HepG2 (cell line): Measurements from ENCODE around the gene CAPN8. TPM values are rescaled to one million over a fixed set of nuclear protein-coding genes. Genes with fewer than 3 reads are reported as not detected.

ENCODE experiments used
- ATAC-seq: fragments of 200-7000 bp; cut with Tn5 transposase; 3 replicates; pipeline ENCODE4 v1.9.1; 2020; ENCODE audit warnings: mild to moderate bottlenecking, moderate library complexity
- BruUV-seq: library from RNA; stranded (reverse); fragments of 400-500 nt; replicated peaks from 2 replicates; lab custom pipeline; 2021; lab: Mats Ljungman, UMichigan
- CTCF ChIA-PET: fragments of 300-600 bp; formaldehyde crosslinking; extraction: SDS; loops from one replicate; lab custom pipeline; 2021; ENCODE audit warnings: low total read pairs, inconsistent platforms, low intra/inter-chr PET ratio; lab: Yijun Ruan, JAX
- POLR2A ChIA-PET: fragments of 350-600 bp; sonication (Branson Sonifier 250); formaldehyde crosslinking; loops from one replicate; lab custom pipeline; 2020; ENCODE audit warnings: antibody characterized with exemption, inconsistent platforms; lab: Yijun Ruan, JAX
- DNase-seq: peaks from one replicate; pipeline ENCODE4 v3.0.0-alpha.2; 2015; ENCODE audit warnings: low spot score
- FAIRE-seq: peaks from 3 replicates; lab custom pipeline; 2011; peaks lifted over from hg19 to GRCh38; lab: Jason Lieb, UNC
- H2AFZ ChIP-seq: one replicate; pipeline ENCODE4 v1.6.1; 2011; ENCODE audit warnings: low read length, inconsistent platforms
- H3K27ac ChIP-seq: fragments of 300-600 bp; 3 replicates; pipeline ENCODE4 v1.8.0; 2011; ENCODE audit warnings: mixed run types, mild to moderate bottlenecking, mixed read lengths, low read length, inconsistent platforms; ENCODE audit not compliant: insufficient read depth; ENCODE audit errors: extremely low read length
- H3K27me3 ChIP-seq, 2 experiments: fragments of 200-600 bp in 1 of 2; 2 replicates in 1 of 2; 3 replicates in 1 of 2; pipeline versions ENCODE4 v1.6.0 to v1.8.0; 2011; ENCODE audit warnings: low read length in 2 of 2, mild to moderate bottlenecking in 2 of 2, moderate library complexity in 2 of 2, inconsistent platforms in 1 of 2; ENCODE audit not compliant: insufficient read depth in 2 of 2, control insufficient read depth in 1 of 2
- H3K36me3 ChIP-seq, 2 experiments: fragments of 200-600 bp in 1 of 2; replicated peaks in 1 of 2; 2 replicates in 1 of 2; 3 replicates in 1 of 2; pipeline versions ENCODE4 v1.5.1 to v1.8.0; 2011; ENCODE audit warnings: low read length in 2 of 2, inconsistent platforms in 1 of 2; ENCODE audit not compliant: insufficient read depth in 2 of 2, control insufficient read depth in 1 of 2
- H3K4me1 ChIP-seq: 2 replicates; pipeline ENCODE4 v1.5.1; 2012; ENCODE audit warnings: low read length, inconsistent platforms; ENCODE audit not compliant: insufficient read depth
- H3K4me2 ChIP-seq: 2 replicates; pipeline ENCODE4 v1.6.0; 2011; ENCODE audit warnings: low read depth, low read length, inconsistent platforms
- H3K4me3 ChIP-seq, 3 experiments: fragments of 200-600 bp in 1 of 3; sonication (generic), shearing (Covaris generic) in 1 of 3; replicated peaks in 1 of 3; 2 replicates each; pipeline ENCODE4 v1.5.1; 2011 to 2016; ENCODE audit warnings: low read length in 3 of 3, inconsistent platforms in 2 of 3, low read depth in 2 of 3, mild to moderate bottlenecking in 2 of 3, control low read depth in 1 of 3, mixed read lengths in 1 of 3; ENCODE audit not compliant: insufficient read depth in 1 of 3
- H3K79me2 ChIP-seq: one replicate; pipeline ENCODE4 v1.6.1; 2011; ENCODE audit warnings: low read length, inconsistent platforms; ENCODE audit not compliant: insufficient read depth
- H3K9ac ChIP-seq: 2 replicates; pipeline ENCODE4 v1.6.0; 2011; ENCODE audit warnings: mild to moderate bottlenecking, low read depth, low read length, inconsistent platforms; ENCODE audit not compliant: insufficient read depth
- H3K9me3 ChIP-seq: 2 replicates; pipeline ENCODE4 v1.5.1; 2012; ENCODE audit warnings: mild to moderate bottlenecking, low read length
- H4K20me1 ChIP-seq: 2 replicates; pipeline ENCODE4 v1.6.0; 2011; ENCODE audit warnings: inconsistent platforms, mild to moderate bottlenecking, low read length, moderate library complexity; ENCODE audit not compliant: insufficient read depth
- CBX5 ChIP-seq: sonication (generic); formaldehyde crosslinking; IDR thresholded peaks from 2 replicates; pipeline ENCODE4 v1.4.0; 2020; ENCODE audit warnings: missing genetic modification reagents, borderline replicate concordance
- ELF3 ChIP-seq: IDR thresholded peaks from 2 replicates; pipeline ENCODE4 v1.6.1; 2016; ENCODE audit warnings: missing genetic modification reagents, missing compliant biosample characterization
- FOSL2 ChIP-seq: sonication (generic); formaldehyde crosslinking; IDR thresholded peaks from 2 replicates; pipeline ENCODE4 v1.4.0; 2020; ENCODE audit warnings: missing genetic modification reagents
- FOXO1 ChIP-seq: sonication (generic); formaldehyde crosslinking; IDR thresholded peaks from 2 replicates; pipeline ENCODE4 v1.4.0; 2020; ENCODE audit warnings: missing genetic modification reagents
- HMG20A ChIP-seq: IDR thresholded peaks from 2 replicates; pipeline ENCODE4 v1.6.1; 2016; ENCODE audit warnings: borderline replicate concordance
- KDM5B ChIP-seq: sonication (generic); formaldehyde crosslinking; IDR thresholded peaks from 2 replicates; pipeline ENCODE4 v1.4.0; 2020; ENCODE audit warnings: missing genetic modification reagents, mild to moderate bottlenecking, borderline replicate concordance
- KMT2B ChIP-seq: IDR thresholded peaks from 2 replicates; pipeline ENCODE4 v1.6.1; 2016; ENCODE audit warnings: missing genetic modification reagents, missing compliant biosample characterization
- MAFF ChIP-seq: IDR thresholded peaks from 2 replicates; pipeline ENCODE4 v1.6.1; 2011; ENCODE audit warnings: low read depth, low read length, improper control_type of control experiment
- MLLT10 ChIP-seq: sonication (generic); formaldehyde crosslinking; IDR thresholded peaks from 2 replicates; pipeline ENCODE4 v1.4.0; 2020; ENCODE audit warnings: missing genetic modification reagents
- MTF2 ChIP-seq: sonication (generic); formaldehyde crosslinking; IDR thresholded peaks from 2 replicates; pipeline ENCODE4 v1.5.0; 2020; ENCODE audit warnings: missing genetic modification reagents, borderline replicate concordance
- RAD21 ChIP-seq: fragments of 450-650 bp; formaldehyde crosslinking; IDR thresholded peaks from 2 replicates; pipeline ENCODE4 v1.5.0; 2020; ENCODE audit warnings: mild to moderate bottlenecking
- SIN3A ChIP-seq: IDR thresholded peaks from 2 replicates; pipeline ENCODE4 v1.6.1; 2011; ENCODE audit warnings: low read depth, mild to moderate bottlenecking, control low read depth, low read length, borderline replicate concordance
- SOX6 ChIP-seq, 2 experiments: fragments of 450-650 bp in 1 of 2; sonication (generic) in 1 of 2; formaldehyde crosslinking in 1 of 2; IDR thresholded peaks; 2 replicates each; pipeline versions ENCODE4 v1.4.0 to v1.6.1; 2017 to 2020; ENCODE audit warnings: antibody characterized with exemption in 1 of 2, mild to moderate bottlenecking in 1 of 2, missing genetic modification reagents in 1 of 2
- STAG1 ChIP-seq: sonication (generic); formaldehyde crosslinking; IDR thresholded peaks from 2 replicates; pipeline ENCODE4 v1.4.0; 2020; ENCODE audit warnings: missing genetic modification reagents
- ZKSCAN1 ChIP-seq: fragments of 150-350 bp; IDR thresholded peaks from 2 replicates; pipeline ENCODE4 v1.6.1; 2014; ENCODE audit warnings: low read length
- ZNF747 ChIP-seq: sonication (generic); formaldehyde crosslinking; IDR thresholded peaks from 2 replicates; pipeline ENCODE4 v1.8.1; 2023; ENCODE audit warnings: missing genetic modification reagents, mild to moderate bottlenecking, borderline replicate concordance
- ZNF841 ChIP-seq: sonication (generic); formaldehyde crosslinking; IDR thresholded peaks from 2 replicates; pipeline ENCODE4 v1.8.1; 2023; ENCODE audit warnings: missing genetic modification reagents, borderline replicate concordance
- WGBS: methylation state at CpG from one replicate; pipeline ENCODE4 v1.1.6; 2017; ENCODE audit warnings: low lambda C conversion rate; 5-methylcytosine and 5-hydroxymethylcytosine counted together
- in situ Hi-C: cut with HindIII; loops from 2 replicates; pipeline ENCODE4 v1.10.0; 2017; ENCODE audit warnings: low pct_unique_long_range_greater_than_20kb; ENCODE audit not compliant: extremely low pct_ligation_motif_present
- intact Hi-C: fragments of 100-400 bp; cut with micrococcal nuclease; formaldehyde crosslinking; loops from one replicate; pipeline ENCODE4 v1.10.0; 2022; ENCODE audit not compliant: unreplicated experiment
- polyA plus RNA-seq, 8 experiments: library from polyadenylated mRNA; depleted of rRNA in 3 of 8; stranded (reverse) in 7 of 8; unstranded in 1 of 8; fragments of >200 nt; fragmentation: Illumina TruSeq in 4 of 8; extraction: Trizol in 4 of 8; gene quantifications; 2 replicates each; pipeline versions ENCODE4 v1.2.1 to v1.2.3, GENCODE V29; 2011 to 2016; ENCODE audit warnings: low read depth in 4 of 8, missing spikeins in 1 of 8, mixed read lengths in 1 of 8; ENCODE audit not compliant: insufficient read depth in 1 of 8
- total RNA-seq, 5 experiments: library from RNA; depleted of rRNA; stranded (reverse); fragments of >200 nt; fragmentation: Illumina TruSeq; extraction: Trizol; gene quantifications; 2 replicates each; pipeline ENCODE4 v1.2.3, GENCODE V29; 2016; ENCODE audit warnings: low read depth in 1 of 5
- TF ChIP-seq, protein P1 (sequence below): sonication (generic); formaldehyde crosslinking; conservative IDR thresholded peaks from 2 replicates; pipeline ENCODE4 v1.8.0; 2022; ENCODE audit warnings: missing genetic modification reagents

CAPN8 gene
- total and polyA plus RNA-seq, 2 of the 13 experiments (the other 11 are each of a cell fraction or from before 2014, with no cell fraction given): 0.20 to 0.25 TPM

DNA sequence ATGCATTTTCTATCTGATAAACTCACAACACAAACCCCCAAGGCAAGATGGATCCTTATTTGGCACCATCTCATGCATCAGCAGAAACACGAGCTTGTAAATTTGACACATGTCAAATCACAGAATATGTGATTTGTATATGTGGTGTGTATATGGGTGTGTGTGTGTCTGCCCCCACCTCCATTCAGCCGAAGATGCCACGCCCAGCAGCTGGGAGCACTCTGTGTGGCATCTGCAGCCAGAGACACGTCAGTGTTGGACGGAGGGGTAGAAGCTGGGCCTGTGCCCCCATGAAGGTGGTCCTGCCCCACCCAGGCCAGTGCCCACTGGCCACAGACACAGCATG, 108.4 kb downstream of the CAPN8 start:
- POLR2A ChIA-PET: no interaction called here
- ATAC-seq (peak; percentile 35; the same call in 2 of the 3 replicates), DNase-seq (no peak), FAIRE-seq (no peak)
- no TSS peak for BruUV-seq
- CTCF ChIA-PET: interaction anchor here (1.1 to 4.0 kb wide), 5 partner anchors 66 to 139 kb away, joined by 3 to 34 read pairs (median 5); no protein-coding TSS in a partner anchor
- Histone ChIP-seq H3K4me1 (no peaks in the 10 kb centered on the region), H3K4me2 (no peak overlapping the region), H3K79me2 (no peaks in the 10 kb centered on the region), H4K20me1 (no peaks in the 10 kb centered on the region), H3K36me3 (no peaks in the 10 kb centered on the region), H2AFZ (no peak overlapping the region), H3K9ac (no peak overlapping the region), H3K27ac (no peak overlapping the region), H3K27me3 (no peaks in the 10 kb centered on the region), H3K4me3 (no peak overlapping the region), H3K9me3 (no peaks in the 10 kb centered on the region)
- in situ Hi-C loops: no loop called here
- intact Hi-C loops: no loop called here
- WGBS: 19% methylated on average over 4 of the region's 5 CpGs
- TF ChIP-seq, protein P1, sequence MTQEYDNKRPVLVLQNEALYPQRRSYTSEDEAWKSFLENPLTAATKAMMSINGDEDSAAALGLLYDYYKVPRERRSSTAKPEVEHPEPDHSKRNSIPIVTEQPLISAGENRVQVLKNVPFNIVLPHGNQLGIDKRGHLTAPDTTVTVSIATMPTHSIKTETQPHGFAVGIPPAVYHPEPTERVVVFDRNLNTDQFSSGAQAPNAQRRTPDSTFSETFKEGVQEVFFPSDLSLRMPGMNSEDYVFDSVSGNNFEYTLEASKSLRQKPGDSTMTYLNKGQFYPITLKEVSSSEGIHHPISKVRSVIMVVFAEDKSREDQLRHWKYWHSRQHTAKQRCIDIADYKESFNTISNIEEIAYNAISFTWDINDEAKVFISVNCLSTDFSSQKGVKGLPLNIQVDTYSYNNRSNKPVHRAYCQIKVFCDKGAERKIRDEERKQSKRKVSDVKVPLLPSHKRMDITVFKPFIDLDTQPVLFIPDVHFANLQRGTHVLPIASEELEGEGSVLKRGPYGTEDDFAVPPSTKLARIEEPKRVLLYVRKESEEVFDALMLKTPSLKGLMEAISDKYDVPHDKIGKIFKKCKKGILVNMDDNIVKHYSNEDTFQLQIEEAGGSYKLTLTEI (CRISPR knock-in tag): no peak
- TF ChIP-seq SOX6 (IDR thresholded peaks at IDR 0.05) (no peak), SOX6 (CRISPR knock-in tag; IDR thresholded peaks at IDR 0.05) (0 out of 2 replicates have a peak, but pooled peaks have one; percentile 14)

DNA sequence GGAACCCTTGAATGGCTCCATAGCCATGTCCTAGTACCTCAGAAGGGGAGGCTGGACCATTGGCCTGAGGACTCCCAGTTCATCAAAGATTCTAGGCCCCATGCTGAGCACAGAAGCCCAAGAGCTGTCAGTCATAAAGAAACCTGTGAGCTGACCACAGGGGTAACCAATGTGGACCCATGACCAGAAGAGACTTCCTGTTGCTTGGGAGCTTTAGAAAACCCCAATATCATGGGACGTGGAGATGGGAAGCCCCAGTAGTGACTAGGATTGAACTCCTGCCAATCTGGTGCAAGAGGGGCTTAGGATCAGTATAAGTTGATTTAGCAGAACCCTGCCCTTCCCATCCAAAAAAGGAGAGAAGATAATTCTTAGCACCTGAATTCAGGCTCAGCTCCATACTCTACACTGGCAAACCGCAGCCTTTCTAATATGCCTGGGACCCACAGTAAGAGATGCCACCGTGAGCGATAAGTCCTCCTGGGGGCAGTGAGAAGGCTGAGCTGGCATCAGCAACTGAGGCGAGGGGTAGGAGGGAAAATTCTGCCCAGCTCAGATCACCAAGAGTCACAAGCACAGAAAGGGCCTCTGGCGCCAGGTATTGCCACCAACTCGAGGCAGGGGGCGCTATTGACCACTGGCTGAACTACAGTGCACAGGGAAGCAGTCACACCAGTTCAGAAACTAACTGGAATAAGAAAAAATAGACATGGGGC, 108.9 kb downstream of the CAPN8 start:
- no peaks in the 10 kb centered on the region for H3K4me1 ChIP-seq
- no peaks in the 10 kb centered on the region for H4K20me1 ChIP-seq
- ChIA-PET POLR2A (no interaction called here), CTCF (interaction anchor here (0.7 to 4.0 kb wide), 6 partner anchors 53 to 140 kb away, joined by 3 to 34 read pairs (median 4); no protein-coding TSS in a partner anchor)
- no peaks in the 10 kb centered on the region for H3K79me2 ChIP-seq
- DNase-seq: peak; percentile 25
- H3K27me3 ChIP-seq: no peaks in the 10 kb centered on the region
- H3K27ac ChIP-seq: no peak overlapping the region
- ATAC-seq: peak; percentile 98
- intact Hi-C loops (no loop called here), in situ Hi-C loops (no loop called here)
- H3K9ac ChIP-seq: no peak overlapping the region
- no TSS peak for BruUV-seq
- no peak for FAIRE-seq
- H3K4me3 ChIP-seq: no peak overlapping the region
- no peaks in the 10 kb centered on the region for H3K36me3 ChIP-seq
- no peak overlapping the region for H3K4me2 ChIP-seq
- 15% methylated on average over 8 of the region's 8 CpGs for WGBS
- H3K9me3 ChIP-seq: no peaks in the 10 kb centered on the region
- no peak overlapping the region for H2AFZ ChIP-seq
- 0 out of 2 replicates have a peak, but pooled peaks have one; percentile 34 for TF ChIP-seq CBX5
- TF ChIP-seq MTF2: no peak
- TF ChIP-seq STAG1 (CRISPR knock-in tag): peak; percentile 96
- peak; percentile 33; the same call in 1 of the 2 replicates for TF ChIP-seq FOSL2 (CRISPR knock-in tag)
- 0 out of 2 replicates have a peak, but pooled peaks have one; percentile 35 for TF ChIP-seq ELF3 (CRISPR knock-in tag)
- peak; percentile 88 for TF ChIP-seq RAD21
- TF ChIP-seq MLLT10 (CRISPR knock-in tag): no peak
- TF ChIP-seq FOXO1 (CRISPR knock-in tag): no peak
- TF ChIP-seq KDM5B (CRISPR knock-in tag): 0 out of 2 replicates have a peak, but pooled peaks have one; percentile 29
- no peak for TF ChIP-seq SIN3A
- no peak for TF ChIP-seq KMT2B (CRISPR knock-in tag)
- TF ChIP-seq ZKSCAN1: no peak
- no peak for TF ChIP-seq HMG20A (CRISPR knock-in tag)
- TF ChIP-seq MAFF: no peak
- TF ChIP-seq ZNF747: no peak
- no peak for TF ChIP-seq ZNF841 (CRISPR knock-in tag)
